CD4-positive, CD25-positive, alpha-beta regulatory T cell (primary cell): ENCODE data around the gene NOP53. TPM values are rescaled to one million over a fixed set of nuclear protein-coding genes. Genes with fewer than 3 reads are reported as not detected.
"Not testable (repeated sequence)": the region's sequence is repeated elsewhere in the genome, so short reads cannot be mapped to it uniquely, and the experiment has no call there.

Experiments used
- ATAC-seq, 2 donors: fragments of 150-1000 bp; cut with Tn5 transposase; one replicate each; pipeline ENCODE4 v1.10.0; 2021; ENCODE audit warnings: low read depth in 2 of 2, moderate number of reproducible peaks in 2 of 2, moderate library complexity in 1 of 2
- DNase-seq, 3 donors: peaks; one replicate each; pipeline versions ENCODE4 v3.0.0 to v3.0.0-alpha.2; 2012 to 2022; ENCODE audit warnings: mixed read lengths in 1 of 3
- H3K27ac ChIP-seq: one replicate; pipeline ENCODE4 v1.7.0; 2013; ENCODE audit warnings: mild to moderate bottlenecking, low read length; ENCODE audit not compliant: insufficient read depth, poor library complexity, severe bottlenecking
- H3K27me3 ChIP-seq: one replicate; pipeline ENCODE4 v1.7.0; 2013; ENCODE audit warnings: low read length; ENCODE audit not compliant: control insufficient read depth, insufficient read depth
- H3K36me3 ChIP-seq: one replicate; pipeline ENCODE4 v1.7.0; 2013; ENCODE audit warnings: mild to moderate bottlenecking, low read length, moderate library complexity; ENCODE audit not compliant: control insufficient read depth, insufficient read depth
- H3K4me1 ChIP-seq: 2 replicates; pipeline ENCODE4 v1.7.0; 2013; ENCODE audit warnings: mild to moderate bottlenecking, low read length; ENCODE audit not compliant: insufficient read depth, control insufficient read depth, poor library complexity, severe bottlenecking
- H3K4me3 ChIP-seq: one replicate; pipeline ENCODE4 v1.7.0; 2013; ENCODE audit warnings: low read depth, mild to moderate bottlenecking, low read length, moderate library complexity
- H3K9me3 ChIP-seq, 2 experiments: 1 replicate in 1 of 2; 2 replicates in 1 of 2; pipeline ENCODE4 v1.7.0; 2013; ENCODE audit warnings: low read length in 2 of 2, mild to moderate bottlenecking in 1 of 2, moderate library complexity in 1 of 2; ENCODE audit not compliant: control insufficient read depth in 2 of 2
- H3K27ac Mint-ChIP-seq, 3 donors: one replicate each; pipeline ENCODE4 v1.8.0; 2020 to 2022; ENCODE audit warnings: mild to moderate bottlenecking in 3 of 3, mixed read lengths in 3 of 3, moderate library complexity in 2 of 3
- H3K27me3 Mint-ChIP-seq: one replicate; pipeline ENCODE4 v1.8.0; 2022; ENCODE audit warnings: mild to moderate bottlenecking, mixed read lengths
- H3K36me3 Mint-ChIP-seq: one replicate; pipeline ENCODE4 v1.8.0; 2020; ENCODE audit warnings: mixed read lengths
- H3K4me1 Mint-ChIP-seq, 4 donors: one replicate each; pipeline ENCODE4 v1.8.0; 2020 to 2022; ENCODE audit warnings: mixed read lengths in 4 of 4, mild to moderate bottlenecking in 1 of 4
- H3K4me3 Mint-ChIP-seq, 4 donors: one replicate each; pipeline ENCODE4 v1.8.0; 2020 to 2022; ENCODE audit warnings: mild to moderate bottlenecking in 4 of 4, mixed read lengths in 4 of 4, moderate library complexity in 3 of 4
- H3K9me3 Mint-ChIP-seq, 7 donors: one replicate each; pipeline ENCODE4 v1.8.0; 2020 to 2022; ENCODE audit warnings: mixed read lengths in 7 of 7, mild to moderate bottlenecking in 3 of 7, moderate library complexity in 2 of 7
- polyA plus RNA-seq, 4 donors: library from polyadenylated mRNA; unstranded; fragments of 300-500 nt; fragmentation: Illumina TruSeq; gene quantifications; one replicate each; pipeline ENCODE4 v1.2.3, GENCODE V29; 2021
- total RNA-seq: library from RNA; stranded (reverse); gene quantifications from one replicate; pipeline ENCODE4 v1.2.3, GENCODE V29; 2022

The NOP53 gene
- total and polyA plus RNA-seq, 5 donors from 2014 or later, result 168 to 701 (median 240) TPM

GRCh38 chr19:47781590-47782262 lies 36.4 kb downstream of the NOP53 start:
- Histone ChIP-seq H3K4me1 (peaks cover 27% of the 10 kb centered on the region), H3K27me3 (no peaks in the 10 kb centered on the region), H3K27ac (no peak overlapping the region), H3K9me3 (no peaks in the 10 kb centered on the region), H3K36me3 (peaks cover 23% of the 10 kb centered on the region), H3K4me3 (no peak overlapping the region)
- DNase-seq (no peak), ATAC-seq (no peak)
- peak overlapping the region; percentile 61 to 99 (median 74) for H3K4me3 Mint-ChIP-seq
- H3K4me1 Mint-ChIP-seq, result peaks cover 0 to 49% (median 18%) of the 10 kb centered on the region in 4 donors
- H3K27ac Mint-ChIP-seq, result peak overlapping the region in 2 of 3 donors; percentile 69 to 84
- H3K36me3 Mint-ChIP-seq, result peaks cover 27% of the 10 kb centered on the region
- no peaks in the 10 kb centered on the region for H3K9me3 Mint-ChIP-seq
- no peaks in the 10 kb centered on the region for H3K27me3 Mint-ChIP-seq

- peaks cover 5 to 21% (median 8%) of the 10 kb centered on the region in 4 donors for H3K4me1 Mint-ChIP-seq
- Histone ChIP-seq H3K4me3 (no peak overlapping the region), H3K27ac (no peak overlapping the region), H3K36me3 (peaks cover 19% of the 10 kb centered on the region), H3K27me3 (no peaks in the 10 kb centered on the region), H3K4me1 (no peaks in the 10 kb centered on the region), H3K9me3 (no peaks in the 10 kb centered on the region)
- no peak overlapping the region for H3K4me3 Mint-ChIP-seq
- no peaks in the 10 kb centered on the region for H3K27me3 Mint-ChIP-seq
- DNase-seq (no peak), ATAC-seq (no peak)
- H3K27ac Mint-ChIP-seq, result no peak overlapping the region
- peaks cover 23% of the 10 kb centered on the region for H3K36me3 Mint-ChIP-seq
- H3K9me3 Mint-ChIP-seq, result no peaks in the 10 kb centered on the region
Measured at GRCh38 chr19:47786566-47786965, 41.2 kb downstream of the NOP53 start.

- H3K27me3 ChIP-seq, H3K4me1 ChIP-seq, DNase-seq, H3K4me3 ChIP-seq, H3K9me3 ChIP-seq, ATAC-seq, H3K9me3 Mint-ChIP-seq, H3K27me3 Mint-ChIP-seq, H3K4me3 Mint-ChIP-seq, H3K27ac ChIP-seq: not testable (repeated sequence)
- H3K36me3 ChIP-seq, result peaks cover 16% of the 10 kb centered on the region
- peaks cover 5 to 15% (median 6%) of the 10 kb centered on the region in 4 donors for H3K4me1 Mint-ChIP-seq
- peaks cover 19% of the 10 kb centered on the region for H3K36me3 Mint-ChIP-seq
- H3K27ac Mint-ChIP-seq, result peak overlapping the region in 1 of 3 donors; percentile 32
Measured at GRCh38 chr19:47787307-47787706, 42.0 kb downstream of the NOP53 start.

DNA sequence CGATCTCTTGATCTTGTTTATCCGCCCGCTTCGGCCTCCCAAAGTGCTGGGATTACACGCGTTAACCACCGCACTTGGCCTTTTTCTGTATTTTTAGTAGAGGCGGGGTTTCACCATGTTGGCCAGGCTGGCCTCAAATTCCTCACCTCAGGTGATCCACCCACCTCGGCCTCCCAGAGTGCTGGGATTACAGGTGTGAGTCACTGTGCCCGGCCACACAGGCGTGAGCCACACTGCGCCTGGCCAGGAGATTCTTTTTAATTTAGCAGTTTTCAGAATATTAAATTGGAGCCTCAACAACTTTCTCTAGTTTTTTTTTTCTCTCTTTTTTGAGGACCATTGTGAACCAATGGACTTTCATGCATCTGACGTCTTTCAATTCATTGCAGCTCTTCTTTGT lies 44.5 kb downstream of the NOP53 start:
- not testable (repeated sequence) for H3K36me3 Mint-ChIP-seq, H3K4me3 Mint-ChIP-seq, H3K27me3 ChIP-seq, H3K36me3 ChIP-seq, DNase-seq, H3K27ac ChIP-seq, H3K9me3 ChIP-seq, ATAC-seq, H3K27ac Mint-ChIP-seq, H3K4me1 ChIP-seq, H3K4me1 Mint-ChIP-seq, H3K4me3 ChIP-seq, H3K9me3 Mint-ChIP-seq, H3K27me3 Mint-ChIP-seq

- H3K4me1 Mint-ChIP-seq, result peaks cover 0 to 6% (median 5%) of the 10 kb centered on the region in 4 donors
- H3K27ac Mint-ChIP-seq, result peak overlapping the region in 1 of 3 donors; percentile 32
- H3K36me3 ChIP-seq, result peaks cover 7% of the 10 kb centered on the region
- no peaks in the 10 kb centered on the region for H3K27me3 Mint-ChIP-seq
- ATAC-seq (peak; percentile 39 to 61), DNase-seq (peak; percentile 67 to 71 (median 67))
- H3K4me1 ChIP-seq, result no peaks in the 10 kb centered on the region
- H3K27ac ChIP-seq, result no peak overlapping the region
- peaks cover 1% of the 10 kb centered on the region for H3K36me3 Mint-ChIP-seq
- peaks cover 0 to 4% (median 0%) of the 10 kb centered on the region in 7 donors for H3K9me3 Mint-ChIP-seq
- H3K4me3 Mint-ChIP-seq, result no peak overlapping the region
- H3K9me3 ChIP-seq, result peaks cover 0 to 3% of the 10 kb centered on the region in 2 experiments
- H3K4me3 ChIP-seq, result no peak overlapping the region
- H3K27me3 ChIP-seq, result no peaks in the 10 kb centered on the region
Measured at GRCh38 chr19:47790398-47790814, 45.1 kb downstream of the NOP53 start.

DNA sequence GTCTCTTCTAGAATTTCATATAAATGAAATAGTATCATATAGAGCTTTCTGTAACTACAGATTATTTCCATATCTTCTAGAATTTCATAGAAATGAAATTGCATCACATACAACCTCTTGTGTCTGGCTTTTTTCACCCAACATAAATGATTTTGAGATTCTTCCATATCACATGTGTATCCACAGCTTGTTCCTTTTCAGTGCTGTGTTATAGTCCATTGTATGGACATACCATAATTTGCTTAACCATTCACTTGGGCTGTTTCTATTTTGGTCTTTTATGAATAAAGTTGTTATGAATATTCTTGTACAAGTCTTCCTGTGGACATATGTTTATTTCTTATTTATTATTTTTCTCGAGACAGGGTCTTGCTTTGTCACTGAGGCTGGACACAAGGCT lies 47.3 kb downstream of the NOP53 start:
- DNase-seq, result no peak
- H3K27ac Mint-ChIP-seq, result no peak overlapping the region
- H3K27me3 Mint-ChIP-seq, result no peaks in the 10 kb centered on the region
- H3K9me3 ChIP-seq, result peaks cover 0 to 3% of the 10 kb centered on the region in 2 experiments
- H3K36me3 Mint-ChIP-seq, result no peaks in the 10 kb centered on the region
- no peaks in the 10 kb centered on the region for H3K36me3 ChIP-seq
- peaks cover 0 to 6% (median 5%) of the 10 kb centered on the region in 4 donors for H3K4me1 Mint-ChIP-seq
- no peak overlapping the region for H3K4me3 ChIP-seq
- H3K4me3 Mint-ChIP-seq, result no peak overlapping the region
- H3K4me1 ChIP-seq, result no peaks in the 10 kb centered on the region
- ATAC-seq, result no peak
- H3K27me3 ChIP-seq, result no peaks in the 10 kb centered on the region
- H3K27ac ChIP-seq, result no peak overlapping the region
- H3K9me3 Mint-ChIP-seq, result peaks cover 0 to 4% (median 0%) of the 10 kb centered on the region in 7 donors

DNA sequence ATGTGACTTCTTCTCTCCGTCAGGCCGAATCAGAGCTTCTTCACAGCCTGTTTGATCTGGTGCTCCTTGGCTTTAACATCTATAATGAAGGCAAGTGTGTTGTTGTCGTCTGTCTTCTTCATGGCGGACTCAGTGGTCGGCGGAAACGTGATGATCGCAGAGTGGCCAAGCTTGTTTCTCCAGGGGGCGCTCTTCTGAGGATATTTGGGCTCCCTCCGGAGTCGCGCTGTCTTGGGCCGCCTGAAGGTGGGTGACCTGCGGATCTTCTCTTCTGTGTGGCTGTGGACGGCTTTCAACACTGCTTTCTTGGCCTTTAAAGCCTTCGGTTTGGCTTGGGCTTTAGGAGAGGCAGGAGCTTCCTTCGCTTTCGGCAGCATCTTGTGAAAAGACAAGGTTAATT lies 49.2 kb downstream of the NOP53 start:
- Histone ChIP-seq H3K9me3 (peaks cover 0 to 3% of the 10 kb centered on the region in 2 experiments), H3K4me3 (no peak overlapping the region), H3K36me3 (no peaks in the 10 kb centered on the region), H3K27me3 (peaks cover 4% of the 10 kb centered on the region), H3K27ac (no peak overlapping the region), H3K4me1 (no peaks in the 10 kb centered on the region)
- ATAC-seq (no peak), DNase-seq (no peak)
- Mint-ChIP-seq H3K27ac (no peak overlapping the region), H3K27me3 (no peaks in the 10 kb centered on the region), H3K36me3 (no peaks in the 10 kb centered on the region), H3K4me3 (no peak overlapping the region), H3K9me3 (peaks cover 0 to 4% (median 0%) of the 10 kb centered on the region in 7 donors), H3K4me1 (peaks cover 0 to 3% (median under 1%) of the 10 kb centered on the region in 4 donors)

- Histone ChIP-seq H3K27me3 (peaks cover 4% of the 10 kb centered on the region), H3K4me1 (no peaks in the 10 kb centered on the region), H3K9me3 (peaks cover 0 to 4% of the 10 kb centered on the region in 2 experiments), H3K27ac (no peak overlapping the region), H3K4me3 (no peak overlapping the region), H3K36me3 (no peaks in the 10 kb centered on the region)
- H3K9me3 Mint-ChIP-seq, result peaks cover 0 to 4% (median 0%) of the 10 kb centered on the region in 7 donors
- H3K27ac Mint-ChIP-seq, result no peak overlapping the region
- H3K4me1 Mint-ChIP-seq, result no peaks in the 10 kb centered on the region
- H3K4me3 Mint-ChIP-seq, result no peak overlapping the region
- DNase-seq (no peak), ATAC-seq (no peak)
- no peaks in the 10 kb centered on the region for H3K36me3 Mint-ChIP-seq
- H3K27me3 Mint-ChIP-seq, result no peaks in the 10 kb centered on the region
Measured at GRCh38 chr19:47796785-47797184, 51.4 kb downstream of the NOP53 start.
